Hippocampal formation (tissue), 2 donors: ENCODE measurements around the gene GNAT2.

ENCODE experiments used
- DNase-seq, 2 donors: peaks; one replicate each; lab custom pipeline; 2025; lab: John Stamatoyannopoulos, UW

The GNAT2 gene

GRCh38 chr1:109642626-109643025 lies 23.2 kb upstream of the GNAT2 start:
- no peak for DNase-seq

GRCh38 chr1:109641861-109642260 lies 22.4 kb upstream of the GNAT2 start:
- no peak for DNase-seq

GRCh38 chr1:109641078-109641740 lies 21.8 kb upstream of the GNAT2 start:
- no peak for DNase-seq

GRCh38 chr1:109640285-109640865 lies 21.0 kb upstream of the GNAT2 start:
- DNase-seq = peak in 1 of 2 donors; percentile 73

GRCh38 chr1:109639841-109640184 lies 20.4 kb upstream of the GNAT2 start:
- DNase-seq = no peak

- no peak for DNase-seq
These were observed 19.8 kb upstream of the GNAT2 start for GRCh38 chr1:109639063-109639840.

GRCh38 chr1:109637446-109637845 lies 18.0 kb upstream of the GNAT2 start:
- DNase-seq = no peak

- no peak for DNase-seq
These were observed 17.0 kb upstream of the GNAT2 start for GRCh38 chr1:109636201-109636952.

GRCh38 chr1:109635862-109636200 lies 16.4 kb upstream of the GNAT2 start:
- no peak for DNase-seq

GRCh38 chr1:109634771-109635750 lies 15.6 kb upstream of the GNAT2 start:
- DNase-seq = no peak

- DNase-seq = no peak
These were observed 14.9 kb upstream of the GNAT2 start for GRCh38 chr1:109634292-109634691.

GRCh38 chr1:109632671-109633346 lies 13.4 kb upstream of the GNAT2 start:
- peak; percentile 44 to 57 for DNase-seq

- DNase-seq = no peak
These were observed 12.4 kb upstream of the GNAT2 start for GRCh38 chr1:109631513-109632505.

- DNase-seq = no peak
These were observed 11.6 kb upstream of the GNAT2 start for GRCh38 chr1:109630898-109631512.

GRCh38 chr1:109630081-109630897 lies 10.9 kb upstream of the GNAT2 start:
- no peak for DNase-seq

- no peak for DNase-seq
These were observed 10.1 kb upstream of the GNAT2 start for GRCh38 chr1:109629372-109630030.

- DNase-seq = no peak
These were observed 9.3 kb upstream of the GNAT2 start for GRCh38 chr1:109628540-109629321.
